Hepatocyte (in vitro differentiated cells): ENCODE results near the gene NDST1. TPM values are rescaled to one million over a fixed set of nuclear protein-coding genes. Genes with fewer than 3 reads are reported as not detected.

ENCODE experiments used
- DNase-seq: peaks from one replicate; pipeline ENCODE4 v3.0.0-alpha.2; 2016; ENCODE audit warnings: low spot score
- H2AFZ ChIP-seq: fragments of 200-600 bp; sonication (generic); 2 replicates; pipeline ENCODE4 v1.6.0; 2016; ENCODE audit warnings: antibody characterized with exemption, mild to moderate bottlenecking
- H3K27ac ChIP-seq: fragments of 200-600 bp; sonication (generic); 2 replicates; pipeline ENCODE4 v1.5.1; 2016; ENCODE audit warnings: mild to moderate bottlenecking
- H3K27me3 ChIP-seq: fragments of 200-600 bp; sonication (generic); 2 replicates; pipeline ENCODE4 v1.6.1; 2016
- H3K36me3 ChIP-seq: fragments of 200-600 bp; sonication (generic); replicated peaks from 2 replicates; pipeline ENCODE4 v1.5.1; 2016; ENCODE audit warnings: low read depth; ENCODE audit not compliant: insufficient read depth
- H3K4me1 ChIP-seq: fragments of 200-600 bp; sonication (generic); 2 replicates; pipeline ENCODE4 v1.5.1; 2016; ENCODE audit warnings: mild to moderate bottlenecking, moderate library complexity; ENCODE audit not compliant: insufficient read depth
- H3K4me2 ChIP-seq: fragments of 200-600 bp; sonication (generic); 2 replicates; pipeline ENCODE4 v1.6.0; 2016
- H3K4me3 ChIP-seq: fragments of 200-600 bp; sonication (generic); 2 replicates; pipeline ENCODE4 v1.5.1; 2016; ENCODE audit warnings: mild to moderate bottlenecking
- H3K79me2 ChIP-seq: fragments of 200-600 bp; sonication (generic); 2 replicates; pipeline ENCODE4 v1.6.0; 2017; ENCODE audit warnings: mild to moderate bottlenecking
- H3K9me2 ChIP-seq: fragments of 200-600 bp; sonication (generic); replicated peaks from 2 replicates; pipeline ENCODE4 v1.6.0; 2017; ENCODE audit warnings: mild to moderate bottlenecking; ENCODE audit not compliant: insufficient read depth
- H3K9me3 ChIP-seq: fragments of 200-600 bp; sonication (generic); 2 replicates; pipeline ENCODE4 v1.5.1; 2016; ENCODE audit warnings: low read depth, mild to moderate bottlenecking
- H4K20me1 ChIP-seq: fragments of 200-600 bp; sonication (generic); 2 replicates; pipeline ENCODE4 v1.6.0; 2016; ENCODE audit warnings: mild to moderate bottlenecking; ENCODE audit not compliant: insufficient read depth, poor library complexity, severe bottlenecking
- CTCF ChIP-seq: fragments of 200-600 bp; sonication (generic); IDR thresholded peaks from 2 replicates; pipeline ENCODE4 v1.5.1; 2016; ENCODE audit warnings: antibody characterized with exemption, mild to moderate bottlenecking; ENCODE audit not compliant: poor library complexity
- EZH2 ChIP-seq: fragments of 200-600 bp; sonication (generic); IDR thresholded peaks from 2 replicates; pipeline ENCODE4 v1.6.1; 2016; ENCODE audit warnings: antibody characterized with exemption, mild to moderate bottlenecking, borderline replicate concordance
- EZH2phosphoT487 ChIP-seq: fragments of 200-600 bp; sonication (generic); IDR thresholded peaks from one replicate; pipeline ENCODE4 v1.6.1; 2018; ENCODE audit warnings: antibody characterized with exemption, mild to moderate bottlenecking, low read depth, moderate library complexity; ENCODE audit not compliant: unreplicated experiment, severe bottlenecking
- WGBS: methylation state at CpG from one replicate; pipeline ENCODE4 v1.1.6; 2016; ENCODE audit warnings: low lambda C conversion rate; ENCODE audit errors: missing lambda C conversion rate; 5-methylcytosine and 5-hydroxymethylcytosine counted together
- polyA plus RNA-seq: library from polyadenylated mRNA; unstranded; fragments of >200 nt; fragmentation: Nextera tagmentation; extraction: Ambion mirVana; gene quantifications from 2 replicates; pipeline ENCODE4 v1.2.1, GENCODE V29; 2016
- total RNA-seq: library from RNA; depleted of rRNA; stranded (reverse); fragments of >200 nt; gene quantifications from 2 replicates; pipeline ENCODE4 v1.2.3, GENCODE V29; 2014

The NDST1 gene
- total and polyA plus RNA-seq, 2 experiments from 2014 or later = 42.5 to 85.1 TPM

GRCh38 chr5:150589862-150590601 lies 82.1 kb downstream of the NDST1 start:
- H3K4me3 ChIP-seq = no peak overlapping the region
- H3K4me1 ChIP-seq = peaks cover 76% of the 10 kb centered on the region
- H3K79me2 ChIP-seq = peaks cover 2% of the 10 kb centered on the region
- no peaks in the 10 kb centered on the region for H3K27me3 ChIP-seq
- no peaks in the 10 kb centered on the region for H3K36me3 ChIP-seq
- WGBS = 48% methylated on average over 12 of the region's 12 CpGs
- no peak overlapping the region for H2AFZ ChIP-seq
- H3K9me2 ChIP-seq = no peaks in the 10 kb centered on the region
- peak; percentile 56 for TF ChIP-seq CTCF
- no peak for TF ChIP-seq EZH2phosphoT487
- H3K4me2 ChIP-seq = peak overlapping the region; percentile 45
- H4K20me1 ChIP-seq = no peaks in the 10 kb centered on the region
- peak; percentile 81 for DNase-seq
- H3K27ac ChIP-seq = peak overlapping the region; percentile 87
- no peaks in the 10 kb centered on the region for H3K9me3 ChIP-seq

- peaks cover 2% of the 10 kb centered on the region for H3K79me2 ChIP-seq
- no peak overlapping the region for H2AFZ ChIP-seq
- H3K9me2 ChIP-seq = no peaks in the 10 kb centered on the region
- H3K36me3 ChIP-seq = no peaks in the 10 kb centered on the region
- no peaks in the 10 kb centered on the region for H3K9me3 ChIP-seq
- H4K20me1 ChIP-seq = no peaks in the 10 kb centered on the region
- peak; percentile 65 for DNase-seq
- TF ChIP-seq EZH2phosphoT487 (no peak), EZH2 (no peak)
- peaks cover 78% of the 10 kb centered on the region for H3K4me1 ChIP-seq
- no peaks in the 10 kb centered on the region for H3K27me3 ChIP-seq
- no peak overlapping the region for H3K4me3 ChIP-seq
- H3K27ac ChIP-seq = peak overlapping the region; percentile 87
- 42% methylated on average over 10 of the region's 12 CpGs for WGBS
- peak overlapping the region; percentile 45 for H3K4me2 ChIP-seq
Observed at GRCh38 chr5:150590979-150591695, 83.2 kb downstream of the NDST1 start.

GRCh38 chr5:150593593-150593992 lies 85.7 kb downstream of the NDST1 start:
- H3K4me3 ChIP-seq = no peak overlapping the region
- peak overlapping the region; percentile 92 for H3K27ac ChIP-seq
- H3K4me2 ChIP-seq = no peak overlapping the region
- no peak for DNase-seq
- H3K4me1 ChIP-seq = peaks cover 90% of the 10 kb centered on the region
- WGBS = 94% methylated on average over 4 of the region's 4 CpGs
- H3K36me3 ChIP-seq = no peaks in the 10 kb centered on the region
- H3K9me2 ChIP-seq = no peaks in the 10 kb centered on the region
- H2AFZ ChIP-seq = no peak overlapping the region
- H3K79me2 ChIP-seq = peaks cover 2% of the 10 kb centered on the region
- H4K20me1 ChIP-seq = no peaks in the 10 kb centered on the region
- H3K27me3 ChIP-seq = no peaks in the 10 kb centered on the region
- no peaks in the 10 kb centered on the region for H3K9me3 ChIP-seq
- TF ChIP-seq EZH2phosphoT487 = no peak
- no peak for TF ChIP-seq EZH2
- no peak for TF ChIP-seq CTCF

GRCh38 chr5:150593996-150594395 lies 86.1 kb downstream of the NDST1 start:
- Histone ChIP-seq H3K27me3 (no peaks in the 10 kb centered on the region), H2AFZ (no peak overlapping the region), H3K9me3 (no peaks in the 10 kb centered on the region), H3K79me2 (peaks cover 2% of the 10 kb centered on the region), H3K9me2 (no peaks in the 10 kb centered on the region), H3K4me3 (no peak overlapping the region), H3K4me1 (peaks cover 89% of the 10 kb centered on the region), H3K4me2 (no peak overlapping the region), H3K27ac (peak overlapping the region; percentile 92), H4K20me1 (no peaks in the 10 kb centered on the region), H3K36me3 (no peaks in the 10 kb centered on the region)
- no peak for DNase-seq
- WGBS = 77% methylated on average over 7 of the region's 7 CpGs
- no peak for TF ChIP-seq CTCF
- no peak for TF ChIP-seq EZH2
- no peak for TF ChIP-seq EZH2phosphoT487
